ENCODE measurements around the gene PGLYRP3. TPM values are rescaled to one million over a fixed set of nuclear protein-coding genes. Genes with fewer than 3 reads are reported as not detected.

The PGLYRP3 gene
- total RNA-seq, 2 experiments from 2014 or later, result not detected

- Mint-ChIP-seq H3K4me3 (peak within 1 kb of the TSS; percentile 9), H3K27ac (no peak within 1 kb of the TSS), H3K27me3 (peaks cover 53% of the 10 kb centered on the region), H3K4me1 (peaks cover 24% of the 10 kb centered on the region), H3K36me3 (ENCODE audit: low read depth) (no peaks in the 10 kb centered on the region), H3K9me3 (no peaks in the 10 kb centered on the region)
- no peak for DNase-seq
- ChIA-PET CTCF (interaction anchor here (0.8 kb wide), 1 partner anchor 9 kb away, joined by 5 read pairs; no protein-coding TSS in a partner anchor), POLR2A (no interaction called here)
These were observed 53.4 kb downstream of the PGLYRP3 start, which contains the start of gene LORICRIN for GRCh38 chr1:153259387-153259786. Gene LORICRIN, plus strand, starts transcription at chr1:153259687. Its CDS starts 1,263 bp downstream, at chr1:153260950.

GRCh38 chr1:153253693-153254092 is 59.1 kb downstream of the PGLYRP3 start:
- peaks cover 13% of the 10 kb centered on the region for H3K27me3 Mint-ChIP-seq
- CTCF ChIA-PET, result interaction anchor here (1.2 kb wide), 1 partner anchor 14 kb away, joined by 6 read pairs; no protein-coding TSS in a partner anchor
- POLR2A ChIA-PET, result no interaction called here

GRCh38 chr1:153253076-153253475 is 59.7 kb downstream of the PGLYRP3 start:
- peaks cover 11% of the 10 kb centered on the region for H3K27me3 Mint-ChIP-seq
- no peaks in the 10 kb centered on the region for H3K9me3 Mint-ChIP-seq
- peaks cover 8% of the 10 kb centered on the region for H3K4me1 Mint-ChIP-seq
- H3K4me3 Mint-ChIP-seq, result no peak overlapping the region
- DNase-seq, result no peak
- POLR2A ChIA-PET, result no interaction called here
- H3K36me3 Mint-ChIP-seq (ENCODE audit: low read depth), result no peaks in the 10 kb centered on the region
- no peak overlapping the region for H3K27ac Mint-ChIP-seq
- CTCF ChIA-PET, result interaction anchor here (1.2 kb wide), 1 partner anchor 14 kb away, joined by 6 read pairs; no protein-coding TSS in a partner anchor

More at GRCh38 chr1:153253693-153254092, 59.1 kb downstream of the PGLYRP3 start:
- no peak for DNase-seq
- H3K36me3 Mint-ChIP-seq (ENCODE audit: low read depth), result no peaks in the 10 kb centered on the region
- no peaks in the 10 kb centered on the region for H3K9me3 Mint-ChIP-seq
- H3K27ac Mint-ChIP-seq, result peak overlapping the region; percentile 73
- no peak overlapping the region for H3K4me3 Mint-ChIP-seq
- peaks cover 8% of the 10 kb centered on the region for H3K4me1 Mint-ChIP-seq

- CTCF ChIA-PET, result interaction anchor here (1.0 kb wide), 1 partner anchor 37 kb away, joined by 4 read pairs; no protein-coding TSS in a partner anchor
- POLR2A ChIA-PET, result no interaction called here
- H3K27me3 Mint-ChIP-seq, result peaks cover 15% of the 10 kb centered on the region
- H3K36me3 Mint-ChIP-seq (ENCODE audit: low read depth), result no peaks in the 10 kb centered on the region
- H3K9me3 Mint-ChIP-seq, result no peaks in the 10 kb centered on the region
- H3K4me1 Mint-ChIP-seq, result peaks cover 8% of the 10 kb centered on the region
- H3K4me3 Mint-ChIP-seq, result no peak overlapping the region
- no peak for DNase-seq
- H3K27ac Mint-ChIP-seq, result no peak overlapping the region
These were observed 60.8 kb downstream of the PGLYRP3 start for GRCh38 chr1:153251988-153252387.

GRCh38 chr1:153251562-153251961 is 61.2 kb downstream of the PGLYRP3 start:
- Mint-ChIP-seq H3K27me3 (peaks cover 17% of the 10 kb centered on the region), H3K36me3 (ENCODE audit: low read depth) (no peaks in the 10 kb centered on the region), H3K27ac (no peak overlapping the region), H3K9me3 (no peaks in the 10 kb centered on the region), H3K4me1 (peaks cover 8% of the 10 kb centered on the region), H3K4me3 (no peak overlapping the region)
- POLR2A ChIA-PET, result no interaction called here
- CTCF ChIA-PET, result interaction anchor here (1.0 kb wide), 1 partner anchor 37 kb away, joined by 4 read pairs; no protein-coding TSS in a partner anchor
- no peak for DNase-seq

- DNase-seq, result no peak
- no peak overlapping the region for H3K4me3 Mint-ChIP-seq
- ChIA-PET POLR2A (no interaction called here), CTCF (no interaction called here)
- peaks cover 17% of the 10 kb centered on the region for H3K27me3 Mint-ChIP-seq
- no peaks in the 10 kb centered on the region for H3K36me3 Mint-ChIP-seq (ENCODE audit: low read depth)
- H3K9me3 Mint-ChIP-seq, result no peaks in the 10 kb centered on the region
- H3K27ac Mint-ChIP-seq, result no peak overlapping the region
- H3K4me1 Mint-ChIP-seq, result peaks cover 8% of the 10 kb centered on the region
These were observed 61.7 kb downstream of the PGLYRP3 start for GRCh38 chr1:153251087-153251486.

GRCh38 chr1:153250166-153250565 is 62.6 kb downstream of the PGLYRP3 start:
- ChIA-PET POLR2A (no interaction called here), CTCF (no interaction called here)
- Mint-ChIP-seq H3K4me3 (no peak overlapping the region), H3K27me3 (peaks cover 19% of the 10 kb centered on the region), H3K4me1 (peaks cover 8% of the 10 kb centered on the region), H3K27ac (no peak overlapping the region), H3K9me3 (no peaks in the 10 kb centered on the region), H3K36me3 (ENCODE audit: low read depth) (no peaks in the 10 kb centered on the region)
- DNase-seq, result no peak

GRCh38 chr1:153248176-153248879 is 64.4 kb downstream of the PGLYRP3 start:
- Mint-ChIP-seq H3K9me3 (no peaks in the 10 kb centered on the region), H3K27me3 (peaks cover 22% of the 10 kb centered on the region), H3K36me3 (ENCODE audit: low read depth) (no peaks in the 10 kb centered on the region), H3K4me1 (no peaks in the 10 kb centered on the region), H3K27ac (no peak overlapping the region), H3K4me3 (no peak overlapping the region)
- ChIA-PET POLR2A (no interaction called here), CTCF (no interaction called here)
- no peak for DNase-seq

Other genes starting within 250 kb of the PGLYRP3 start
- gene SPRR2B, start 241.3 kb downstream of the PGLYRP3 start, total RNA-seq, result not detected
- not detected for gene SPRR2E, start 218.4 kb downstream of the PGLYRP3 start, total RNA-seq
- not detected for gene SPRR2F, start 199.4 kb downstream of the PGLYRP3 start, total RNA-seq
- gene SPRR2G, start 162.1 kb downstream of the PGLYRP3 start, total RNA-seq, result not detected
- not detected for gene LELP1, start 109.5 kb downstream of the PGLYRP3 start, total RNA-seq
- gene PRR9, start 95.4 kb downstream of the PGLYRP3 start, total RNA-seq, result not detected
- not detected for gene LORICRIN, start 53.3 kb downstream of the PGLYRP3 start, total RNA-seq
- not detected for gene PGLYRP4, start 35.9 kb upstream of the PGLYRP3 start, total RNA-seq
- under 1 TPM in 1 of 2 experiments, not detected in 1; 0.77 TPM for gene S100A9, start 44.9 kb upstream of the PGLYRP3 start, total RNA-seq
- not detected for gene S100A12, start 62.7 kb upstream of the PGLYRP3 start, total RNA-seq
- gene S100A8, start 78.1 kb upstream of the PGLYRP3 start, total RNA-seq, result not detected
- not detected for gene S100A7A, start 103.6 kb upstream of the PGLYRP3 start, total RNA-seq
- not detected for gene S100A7, start 147.7 kb upstream of the PGLYRP3 start, total RNA-seq
- 100 to 1,000 TPM; 444 to 557 TPM for gene S100A6, start 223.0 kb upstream of the PGLYRP3 start, total RNA-seq
- gene S100A5, start 228.0 kb upstream of the PGLYRP3 start, total RNA-seq, result 1 to 10 TPM; 3.0 to 3.8 TPM
- gene S100A4, start 232.9 kb upstream of the PGLYRP3 start, total RNA-seq, result 100 to 1,000 TPM; 678 to 905 TPM
- gene S100A3, start 236.3 kb upstream of the PGLYRP3 start, total RNA-seq, result not detected

All from activated CD4-positive, alpha-beta T cell treated with anti-CD3 and anti-CD28 coated beads, Interleukin-2, amount 10 ng/mL, durations not matched to agents 7 days and 5 days (primary cell).